ENCODE data around the gene PIGH.
A peak's percentile ranks its signal among the peaks of the same experiment; 100 is the strongest.

DNA sequence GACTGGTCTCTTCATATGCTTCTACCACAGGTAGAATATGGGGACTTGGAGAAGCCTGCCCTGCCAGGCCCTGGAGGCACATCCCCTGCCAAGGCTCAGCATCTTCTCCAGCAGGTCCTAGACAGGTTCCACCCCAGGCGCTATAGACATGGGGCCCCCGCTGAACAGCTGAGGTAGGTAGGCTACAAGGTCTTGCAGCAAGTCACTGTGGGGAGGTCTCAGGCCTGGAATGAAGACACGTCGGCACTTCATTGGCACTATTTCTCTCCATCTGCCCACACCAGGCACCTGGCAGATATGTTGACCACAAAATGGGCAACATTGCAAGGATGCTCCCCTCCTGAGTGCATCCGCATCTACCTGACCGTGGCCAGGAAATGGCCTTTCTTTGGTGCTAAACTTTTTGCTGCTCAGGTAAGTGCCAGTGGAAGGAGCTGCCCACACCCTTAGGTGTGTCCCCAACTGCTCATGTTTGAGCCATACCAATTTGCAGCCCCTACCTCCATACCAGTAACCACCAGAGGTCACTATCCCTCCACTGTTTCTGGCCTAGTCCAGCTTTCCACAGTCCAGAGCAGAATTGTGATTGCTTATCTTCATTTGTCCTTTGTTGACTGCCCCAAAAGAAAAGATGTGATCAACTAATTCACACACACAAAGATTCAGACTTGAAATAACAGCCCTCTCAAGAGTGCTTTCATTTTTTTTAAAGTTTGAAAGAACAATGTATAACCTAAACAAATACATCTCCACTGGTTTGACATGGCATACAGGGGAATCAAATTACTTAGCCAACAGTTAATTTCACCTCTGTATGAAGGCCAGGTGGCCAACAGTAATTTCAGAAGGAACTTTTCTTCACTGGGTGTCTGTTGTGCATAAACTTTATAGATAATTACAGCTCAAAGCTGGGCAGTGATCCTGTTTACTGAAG lies 16.1 kb downstream of the PIGH start:
- TF ChIP-seq, protein P1, sequence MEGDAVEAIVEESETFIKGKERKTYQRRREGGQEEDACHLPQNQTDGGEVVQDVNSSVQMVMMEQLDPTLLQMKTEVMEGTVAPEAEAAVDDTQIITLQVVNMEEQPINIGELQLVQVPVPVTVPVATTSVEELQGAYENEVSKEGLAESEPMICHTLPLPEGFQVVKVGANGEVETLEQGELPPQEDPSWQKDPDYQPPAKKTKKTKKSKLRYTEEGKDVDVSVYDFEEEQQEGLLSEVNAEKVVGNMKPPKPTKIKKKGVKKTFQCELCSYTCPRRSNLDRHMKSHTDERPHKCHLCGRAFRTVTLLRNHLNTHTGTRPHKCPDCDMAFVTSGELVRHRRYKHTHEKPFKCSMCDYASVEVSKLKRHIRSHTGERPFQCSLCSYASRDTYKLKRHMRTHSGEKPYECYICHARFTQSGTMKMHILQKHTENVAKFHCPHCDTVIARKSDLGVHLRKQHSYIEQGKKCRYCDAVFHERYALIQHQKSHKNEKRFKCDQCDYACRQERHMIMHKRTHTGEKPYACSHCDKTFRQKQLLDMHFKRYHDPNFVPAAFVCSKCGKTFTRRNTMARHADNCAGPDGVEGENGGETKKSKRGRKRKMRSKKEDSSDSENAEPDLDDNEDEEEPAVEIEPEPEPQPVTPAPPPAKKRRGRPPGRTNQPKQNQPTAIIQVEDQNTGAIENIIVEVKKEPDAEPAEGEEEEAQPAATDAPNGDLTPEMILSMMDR (conservative IDR thresholded peaks at IDR 0.05; ENCODE audit: low read length): peak; percentile 85
- no peak for TF ChIP-seq EZH2phosphoT487 (IDR thresholded peaks at IDR 0.05; ENCODE audit: borderline replicate concordance)
